Eye (tissue), 1 donor: ENCODE data around the gene CNNM3.

Experiments
- DNase-seq: peaks from one replicate; pipeline ENCODE4 v3.0.0-alpha.2; 2015

Gene CNNM3

DNA sequence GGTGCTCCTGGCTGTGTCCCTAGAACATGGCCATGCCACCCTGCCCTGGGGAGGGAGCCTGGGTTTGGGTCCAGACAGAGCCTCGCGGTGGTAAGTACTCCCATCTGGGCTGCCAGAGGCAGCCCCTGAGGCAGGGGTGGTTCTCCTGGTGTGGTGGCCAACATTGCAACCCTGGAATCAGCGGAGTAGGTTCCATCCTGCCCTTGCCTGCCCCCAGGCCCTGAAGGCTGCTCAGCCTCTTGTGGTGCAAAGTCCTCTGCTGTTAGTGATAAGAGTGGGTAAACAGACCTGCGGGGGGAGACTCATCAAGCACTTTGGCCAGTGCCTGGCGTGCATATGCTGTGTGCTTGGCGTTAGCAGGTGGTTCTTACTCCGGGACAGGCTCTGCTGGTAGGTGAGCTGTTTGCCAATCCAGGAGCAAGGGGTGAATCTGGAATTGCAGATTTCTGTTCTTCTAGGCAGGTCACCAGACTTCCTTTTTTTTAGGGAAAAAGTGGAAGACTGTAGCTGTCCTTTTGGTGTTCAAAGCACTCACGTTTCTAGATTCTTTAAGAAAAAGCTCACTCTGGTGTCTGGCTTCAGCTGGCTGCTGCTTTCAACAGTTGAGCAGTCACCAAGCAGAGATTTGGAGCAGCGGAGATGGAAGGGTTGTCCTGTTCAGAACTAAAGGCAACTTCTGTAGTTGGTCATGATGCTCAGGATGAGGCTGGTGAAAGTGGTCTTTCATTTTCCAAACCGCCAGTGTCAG, 3.2 kb downstream of the CNNM3 start:
- DNase-seq = no peak

DNA sequence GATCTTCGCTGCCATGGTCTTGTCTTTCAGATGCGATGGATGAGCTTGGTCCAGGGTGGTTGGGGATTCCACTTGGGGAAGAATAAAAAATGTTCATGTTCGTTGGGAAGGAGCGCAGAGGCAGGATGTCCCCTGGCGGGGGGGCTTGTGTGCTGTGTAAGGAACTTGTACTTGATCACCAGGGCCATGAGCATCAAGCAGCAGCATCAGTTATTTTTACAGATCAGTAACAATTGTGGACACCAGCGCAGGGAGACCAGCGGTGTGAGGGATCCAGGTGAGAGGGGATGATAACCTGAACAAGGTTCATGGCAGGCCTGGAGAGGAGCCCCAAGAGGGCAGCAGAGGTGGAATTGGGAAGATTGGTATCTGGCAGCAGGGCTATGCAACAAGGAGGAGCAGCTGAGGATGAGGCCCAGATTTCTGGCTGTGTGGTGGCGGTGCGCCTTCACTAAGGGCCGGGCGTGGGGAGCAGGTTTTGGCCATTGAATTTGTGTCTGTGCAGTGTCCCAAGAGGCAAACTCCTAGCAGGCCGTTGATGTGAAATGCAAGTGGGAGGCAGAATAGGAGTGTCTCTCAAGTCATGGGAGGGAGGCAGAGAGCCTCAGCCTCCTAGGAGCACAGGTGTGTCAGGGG, 3.9 kb downstream of the CNNM3 start:
- no peak for DNase-seq

DNA sequence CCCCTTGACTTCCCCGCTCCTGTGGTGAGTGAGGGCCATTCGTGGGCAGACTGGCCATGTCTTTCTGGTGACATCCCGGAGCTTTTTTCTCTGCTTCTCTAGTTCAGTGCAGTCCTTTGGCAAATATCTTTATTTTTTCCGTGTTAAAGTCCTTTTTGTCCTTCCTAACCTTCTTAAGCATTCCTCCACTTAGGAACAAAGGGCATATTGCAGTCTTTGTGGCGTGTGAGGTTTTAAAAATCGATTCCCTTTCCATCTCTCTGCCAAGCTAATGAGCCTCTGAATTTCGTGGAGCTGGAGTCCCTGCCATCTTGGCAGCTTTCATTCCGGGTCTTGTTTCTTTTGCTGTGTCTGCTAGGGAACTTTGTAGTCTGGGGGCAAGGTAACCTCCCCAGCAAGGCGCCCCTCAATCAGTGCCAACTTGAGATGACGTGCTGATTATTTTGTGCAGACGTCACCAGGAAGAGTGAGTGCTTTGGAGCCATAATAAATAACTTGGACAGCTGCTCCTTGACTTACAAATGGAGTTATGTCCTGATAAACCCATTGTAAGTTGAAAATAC, 5.1 kb downstream of the CNNM3 start:
- no peak for DNase-seq

DNA sequence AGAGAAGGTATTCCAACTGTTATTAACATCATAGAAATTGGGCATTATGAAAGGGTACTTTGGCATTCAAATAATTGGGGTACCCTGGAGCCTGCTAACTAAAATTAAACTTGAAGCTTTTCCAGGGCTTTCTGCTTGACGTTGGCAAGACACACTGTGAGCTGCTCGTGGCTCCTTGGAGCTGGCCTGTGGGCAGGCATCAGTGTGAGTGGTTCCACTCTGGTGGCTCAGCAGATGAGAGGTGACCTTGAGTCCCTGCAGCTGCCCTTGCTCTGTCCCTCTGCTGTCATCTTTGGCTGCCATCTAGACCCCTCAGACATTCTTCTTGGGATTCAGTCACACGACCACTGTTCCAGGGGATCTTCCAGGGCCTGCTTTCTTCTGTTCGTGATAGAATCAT, 6.7 kb downstream of the CNNM3 start:
- no peak for DNase-seq

DNA sequence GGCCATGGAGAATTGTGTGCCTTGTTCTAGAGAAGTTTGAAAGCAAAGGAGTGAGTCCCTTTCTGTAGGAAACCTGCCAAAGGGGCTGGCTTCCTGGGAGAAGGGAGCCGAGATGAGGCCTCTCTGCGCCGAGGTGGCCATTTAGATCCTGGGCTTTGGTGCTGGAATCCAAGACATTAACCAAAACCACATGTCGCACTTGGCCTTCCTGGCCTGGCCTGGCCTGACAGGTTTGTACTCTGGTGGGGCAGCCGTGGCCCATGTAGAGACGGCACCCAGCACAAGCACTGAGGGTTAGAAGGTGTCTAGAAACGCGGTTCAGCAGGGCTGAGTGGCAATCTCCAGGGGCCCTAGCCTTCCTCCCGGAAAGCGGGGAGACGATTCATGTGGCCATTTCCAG, 7.1 kb downstream of the CNNM3 start:
- no peak for DNase-seq

DNA sequence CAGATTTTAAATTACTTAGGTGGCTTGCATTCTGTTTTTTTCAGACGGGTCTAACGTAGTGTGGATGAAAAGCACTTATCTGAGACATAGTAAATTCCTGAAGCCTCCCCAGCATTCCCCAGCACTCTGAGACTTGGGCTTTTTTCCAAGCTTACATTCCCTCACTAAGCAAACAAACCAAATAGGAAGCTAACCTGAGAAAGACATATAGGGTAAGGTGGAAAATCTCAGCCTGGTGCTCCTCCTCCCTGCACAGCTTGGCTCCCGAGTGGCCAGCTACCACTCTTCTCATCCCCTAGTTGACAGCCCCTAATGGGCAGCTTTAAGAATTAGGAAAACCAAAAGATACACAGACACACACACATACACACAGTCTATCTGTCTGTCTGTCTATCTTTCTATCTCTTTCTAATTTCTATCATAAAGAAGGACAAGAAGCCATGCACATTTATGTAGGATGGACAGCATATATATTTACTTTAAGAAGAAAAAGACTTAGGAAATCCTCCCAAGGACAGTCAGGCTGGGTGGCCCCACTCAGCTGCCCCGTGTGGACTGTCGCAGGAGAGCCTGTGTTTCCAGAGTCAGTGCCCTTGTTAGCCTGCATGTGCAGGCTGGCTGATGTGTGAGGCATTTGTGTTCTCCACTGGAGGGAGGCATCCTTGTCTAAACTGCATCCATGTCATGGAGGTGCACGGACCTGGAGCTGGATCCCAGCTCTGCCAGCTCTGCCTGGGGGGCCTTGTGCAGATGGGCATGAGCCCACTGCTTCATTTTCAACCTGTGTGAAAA, 8.2 kb downstream of the CNNM3 start:
- DNase-seq = no peak

DNA sequence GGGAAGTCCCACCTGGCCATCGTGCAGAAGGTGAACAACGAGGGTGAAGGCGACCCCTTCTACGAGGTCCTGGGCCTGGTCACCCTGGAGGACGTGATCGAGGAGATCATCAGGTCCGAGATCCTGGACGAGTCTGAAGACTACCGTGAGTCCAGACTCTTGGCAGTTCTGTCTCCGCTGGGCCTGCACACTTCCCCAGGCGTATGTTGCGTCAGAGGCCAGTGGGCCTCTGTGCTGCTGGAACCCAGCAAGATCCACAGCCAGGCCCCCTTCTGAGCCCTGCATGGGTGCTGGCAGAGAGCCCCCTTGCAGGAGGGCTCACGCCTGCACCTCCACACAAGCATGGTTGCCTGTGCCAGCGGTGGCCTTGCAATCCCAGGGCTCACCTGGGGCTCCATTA, 9.0 kb downstream of the CNNM3 start:
- no peak for DNase-seq

DNA sequence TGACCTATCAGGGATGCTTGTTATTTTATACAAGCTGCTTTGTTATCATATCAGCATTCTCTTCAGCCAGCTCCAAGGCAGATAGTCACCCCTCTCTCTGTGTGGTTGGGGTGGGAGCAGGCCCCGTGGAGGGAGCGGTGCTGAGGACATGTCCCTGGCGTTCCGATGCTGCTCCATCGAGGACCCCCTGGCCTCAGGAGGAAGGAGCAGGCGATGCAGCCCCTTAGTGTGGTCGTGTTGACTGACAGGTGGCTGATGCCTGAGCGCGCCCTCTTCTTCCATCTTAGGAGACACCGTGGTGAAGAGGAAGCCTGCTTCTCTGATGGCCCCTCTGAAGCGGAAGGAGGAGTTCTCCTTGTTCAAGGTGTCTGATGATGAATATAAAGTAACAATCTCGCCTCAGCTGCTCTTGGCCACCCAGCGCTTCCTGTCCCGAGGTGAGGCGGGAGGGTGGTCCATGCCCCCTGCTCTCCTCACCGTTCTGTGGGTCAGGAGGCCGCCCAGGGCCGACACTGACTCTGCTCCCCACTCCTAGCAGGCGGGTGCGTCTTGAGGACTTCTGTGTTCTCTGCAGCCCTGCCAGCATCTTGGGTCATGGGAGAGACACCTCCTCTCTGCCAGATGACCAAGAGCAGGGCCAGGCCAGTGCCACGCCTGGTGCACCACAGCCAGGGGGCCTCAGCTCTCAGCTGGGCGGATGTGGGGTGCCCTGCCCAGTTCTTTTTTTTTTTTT, 10.6 kb downstream of the CNNM3 start:
- DNase-seq = no peak

DNA sequence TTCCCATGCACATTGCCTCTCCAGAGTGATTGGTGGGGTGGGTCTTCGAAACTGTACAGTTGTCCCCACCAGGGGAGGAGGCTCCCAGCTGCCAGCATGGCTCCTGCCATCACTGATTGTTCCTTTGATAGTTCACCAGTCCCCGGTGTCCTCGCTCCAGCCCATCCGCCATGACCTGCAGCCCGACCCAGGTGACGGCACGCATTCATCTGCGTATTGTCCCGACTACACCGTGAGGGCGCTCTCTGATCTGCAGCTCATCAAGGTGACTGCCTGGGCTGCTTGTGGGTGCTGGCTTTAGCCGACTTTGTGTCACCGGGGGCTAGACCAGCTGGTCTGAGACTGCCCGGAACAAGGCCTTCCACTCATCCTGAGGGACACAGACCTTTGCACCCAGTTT, 12.4 kb downstream of the CNNM3 start:
- DNase-seq = no peak

DNA sequence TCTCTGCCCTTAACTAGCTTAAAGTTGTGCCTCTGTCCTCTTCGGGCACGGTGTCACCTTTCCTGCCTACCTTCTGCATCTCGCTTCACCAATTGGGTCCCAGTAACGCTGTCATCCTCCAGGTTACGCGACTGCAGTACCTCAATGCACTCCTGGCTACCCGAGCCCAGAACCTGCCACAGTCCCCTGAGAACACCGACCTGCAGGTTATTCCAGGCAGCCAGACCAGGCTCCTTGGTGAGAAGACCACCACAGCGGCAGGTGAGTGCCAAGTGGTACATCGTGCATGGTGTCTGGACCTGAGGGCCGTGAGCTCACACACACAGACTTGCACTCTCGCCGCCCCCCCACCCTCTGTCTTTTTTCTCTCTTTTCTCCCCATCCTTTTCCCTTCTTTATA, 12.8 kb downstream of the CNNM3 start:
- no peak for DNase-seq

DNA sequence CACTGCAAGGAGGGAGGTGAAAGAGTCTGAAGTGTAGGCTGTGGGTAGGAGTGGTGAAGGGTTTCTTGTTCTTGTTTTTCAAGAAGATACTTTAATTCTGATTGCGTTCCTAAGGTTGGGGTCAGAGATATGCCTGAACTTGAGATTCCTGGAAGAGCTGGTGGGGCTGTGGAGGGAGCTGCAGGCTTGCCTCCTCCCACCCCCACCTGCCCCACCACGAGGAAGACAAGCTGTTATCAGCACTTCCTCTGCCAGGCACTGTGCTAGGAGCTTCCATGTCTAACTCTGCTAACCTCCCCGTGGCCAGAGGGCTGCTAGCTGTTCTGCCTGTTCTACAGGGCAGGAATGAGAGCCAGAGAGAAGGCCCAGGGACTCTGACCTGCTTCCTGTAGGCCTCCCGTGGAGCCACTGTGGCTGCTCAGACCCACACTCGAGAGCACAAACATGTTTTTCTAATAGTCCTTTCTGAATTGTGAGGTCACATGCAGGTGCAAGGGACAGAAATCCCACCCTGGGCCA, 14.0 kb downstream of the CNNM3 start:
- no peak for DNase-seq

DNA sequence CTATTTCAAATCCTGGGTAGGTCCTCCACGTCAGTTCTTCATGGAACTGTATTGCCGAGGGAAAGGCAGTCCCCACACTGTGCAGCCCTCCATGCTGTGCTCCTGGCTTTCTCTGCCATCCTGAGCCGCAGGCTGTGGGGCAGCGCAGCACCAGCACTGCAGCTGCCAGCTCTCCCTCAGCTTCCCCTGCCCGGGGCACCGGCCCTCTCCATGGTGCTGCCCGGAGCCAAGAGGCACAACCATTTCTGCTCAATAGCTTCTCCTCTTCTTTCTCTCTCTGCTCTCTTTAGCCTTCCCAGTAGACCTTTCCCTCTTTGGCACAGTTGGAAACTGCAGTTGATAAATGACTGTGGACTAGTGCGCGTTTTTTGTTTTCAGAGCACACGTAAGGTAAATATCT, 15.6 kb downstream of the CNNM3 start:
- no peak for DNase-seq

DNA sequence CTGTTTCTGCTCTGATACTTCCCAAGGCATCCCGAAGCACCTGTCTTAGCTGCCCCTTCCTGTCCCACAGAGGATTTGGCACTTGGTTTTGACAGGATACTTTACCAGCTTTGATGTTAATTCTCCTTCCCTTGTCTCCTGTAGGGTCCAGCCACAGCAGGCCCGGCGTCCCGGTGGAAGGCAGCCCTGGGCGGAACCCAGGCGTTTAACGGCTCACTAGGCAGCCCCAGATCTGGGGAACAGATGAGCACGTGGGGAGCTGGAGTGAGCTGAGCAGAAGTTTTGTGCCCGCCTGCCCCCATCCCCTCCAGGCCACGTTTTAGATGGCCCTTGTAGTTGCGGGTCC, 16.3 kb downstream of the CNNM3 start:
- no peak for DNase-seq

DNA sequence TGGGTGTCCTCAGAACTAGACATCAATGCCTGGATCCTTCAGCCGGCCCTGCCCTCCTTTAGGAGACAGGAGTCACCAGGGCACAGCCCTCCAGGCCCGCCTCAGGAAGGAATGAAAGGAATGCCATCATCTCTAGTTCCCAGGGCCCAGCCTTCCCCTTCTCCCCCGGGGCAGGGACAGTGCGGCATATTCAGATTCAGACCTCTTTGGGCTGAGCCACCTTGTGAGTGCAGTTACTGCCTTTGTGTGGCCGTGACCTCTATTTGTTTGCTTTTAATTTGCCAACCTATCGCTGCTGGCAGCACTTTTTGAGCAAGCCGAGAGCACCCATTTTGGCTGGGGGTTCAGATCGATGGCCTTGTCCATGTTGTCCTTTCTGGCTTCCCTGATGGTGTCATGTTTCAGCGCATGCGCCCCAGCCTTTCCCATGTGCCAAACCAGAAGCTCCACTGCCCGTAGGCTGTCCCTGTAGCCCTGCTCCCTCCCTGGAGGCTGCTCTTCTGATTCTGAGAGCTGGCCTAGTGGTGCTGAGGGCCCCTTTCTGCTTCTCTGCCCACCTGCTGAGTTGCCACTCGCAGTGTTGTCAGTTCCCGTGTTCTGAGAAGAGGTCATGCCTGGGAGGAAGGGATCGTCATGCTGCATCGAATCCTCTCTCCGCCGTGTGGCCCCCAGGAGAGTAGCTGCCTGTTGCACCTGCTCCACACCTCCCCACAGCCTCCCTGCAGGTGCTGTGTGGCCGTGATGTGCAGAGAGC, 16.9 kb downstream of the CNNM3 start:
- DNase-seq = peak; percentile 93

DNA sequence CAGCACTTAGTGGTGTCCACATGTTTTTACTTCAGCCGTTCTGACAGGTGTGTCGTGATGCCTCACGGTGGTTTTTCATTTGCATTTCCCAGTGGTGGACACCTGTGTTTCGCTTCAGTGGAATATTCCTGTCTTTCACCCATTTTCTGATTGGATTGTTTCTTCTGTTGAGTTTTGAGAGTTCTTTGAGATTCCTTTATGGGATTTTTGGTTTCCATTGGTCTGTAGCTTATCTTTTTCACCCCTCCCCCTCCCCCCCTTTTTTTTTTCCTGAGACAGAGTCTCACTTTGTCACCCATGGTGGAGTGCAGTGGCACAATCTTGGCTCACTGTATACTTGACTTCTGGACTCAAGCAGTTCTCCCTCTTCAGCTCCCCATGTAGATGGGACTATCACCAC, 19.8 kb downstream of the CNNM3 start:
- DNase-seq = no peak

DNA sequence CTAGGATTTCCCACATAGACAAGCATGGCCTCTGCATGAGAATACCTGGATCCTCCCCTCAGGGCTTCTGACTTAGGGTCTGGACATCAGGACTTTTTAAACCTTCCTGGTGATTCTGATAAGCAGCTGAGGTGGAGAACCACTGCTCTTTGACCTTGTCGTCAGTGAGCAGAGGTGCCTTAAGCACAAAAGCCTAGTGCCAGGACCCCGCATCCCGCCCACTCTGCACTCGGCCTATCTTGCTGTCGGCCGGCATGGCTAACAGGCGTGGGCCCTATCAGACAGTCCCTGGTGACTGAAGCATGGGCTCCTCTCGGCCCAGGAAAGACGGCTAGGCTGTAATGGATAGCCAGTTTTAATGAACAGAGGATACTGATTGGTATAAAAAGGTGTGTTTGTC, 21.5 kb downstream of the CNNM3 start:
- DNase-seq = no peak

DNA sequence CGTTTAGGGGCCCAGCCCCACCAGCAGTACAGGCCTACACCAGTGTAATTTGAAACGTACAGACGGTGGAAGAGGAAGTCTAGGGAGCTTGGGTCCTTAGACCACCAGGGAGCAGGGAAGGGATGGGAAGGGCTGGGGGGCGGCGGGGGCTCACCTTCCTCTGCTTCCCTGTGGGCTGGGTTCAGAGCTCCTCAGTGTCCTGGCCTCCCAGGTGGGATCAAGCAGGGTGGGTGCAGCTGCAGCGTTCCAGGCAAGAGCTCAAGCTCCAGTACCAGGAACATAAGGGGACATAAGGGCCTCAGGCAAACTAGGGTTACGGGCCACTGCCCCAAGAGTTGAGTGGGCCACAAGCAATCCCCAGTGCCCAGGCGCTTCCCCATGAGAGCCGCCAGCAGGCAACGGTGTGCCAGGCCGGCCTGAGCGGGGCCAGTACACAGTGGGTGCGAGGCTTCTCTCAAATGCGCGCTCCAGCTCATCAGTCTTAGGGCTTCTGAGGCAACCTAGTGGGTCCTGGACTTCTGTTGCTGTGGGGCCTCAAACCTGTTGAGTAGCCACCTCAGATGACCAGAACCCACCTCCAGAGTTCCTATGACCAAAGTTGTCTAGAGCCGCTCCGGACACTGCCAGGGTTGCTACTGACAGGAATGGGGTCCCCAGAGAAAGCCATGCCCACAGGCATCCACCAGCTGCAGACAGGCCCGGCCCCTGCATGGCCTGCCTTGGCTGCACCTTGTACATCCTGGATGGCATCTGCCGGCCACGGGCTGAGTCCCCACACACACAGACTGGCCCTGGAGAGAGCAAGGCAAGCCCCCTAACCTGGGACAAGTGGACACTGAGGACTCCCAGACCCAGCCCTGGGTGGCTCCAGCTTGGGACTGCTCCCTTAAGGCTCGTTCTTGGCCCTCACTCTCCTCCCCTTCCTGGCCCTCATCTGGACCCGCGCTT, 22.6 kb downstream of the CNNM3 start:
- no peak for DNase-seq

DNA sequence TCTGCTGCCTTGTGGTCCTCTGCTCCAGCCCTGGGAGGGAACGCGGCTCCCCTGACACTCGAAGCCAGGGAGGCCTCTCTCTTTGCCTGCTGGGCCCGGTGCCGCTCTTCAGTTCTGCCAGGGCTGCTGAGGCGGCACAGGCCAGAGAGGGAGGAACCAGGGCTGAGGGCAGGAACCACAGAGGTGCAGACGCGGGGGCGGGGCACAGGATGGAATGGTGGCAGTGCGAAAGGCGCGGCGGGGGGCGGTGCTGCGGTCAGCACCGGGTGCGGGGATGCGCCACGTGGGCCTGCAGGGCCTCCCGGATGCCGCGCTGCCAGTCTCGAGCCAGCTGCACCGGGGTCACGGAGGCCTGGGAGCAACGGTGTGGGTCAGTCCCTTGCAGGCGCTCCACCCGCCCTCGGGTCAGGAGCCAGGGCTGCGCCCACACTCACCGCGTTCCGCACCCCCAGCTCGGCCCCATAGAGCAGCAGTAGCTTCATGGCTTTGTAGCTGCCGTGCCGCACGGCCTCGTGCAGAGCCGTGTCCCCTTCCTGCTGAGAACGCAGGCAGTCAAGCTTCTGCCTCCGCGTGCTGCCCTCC, 23.3 kb downstream of the CNNM3 start:
- DNase-seq = peak; percentile 55

DNA sequence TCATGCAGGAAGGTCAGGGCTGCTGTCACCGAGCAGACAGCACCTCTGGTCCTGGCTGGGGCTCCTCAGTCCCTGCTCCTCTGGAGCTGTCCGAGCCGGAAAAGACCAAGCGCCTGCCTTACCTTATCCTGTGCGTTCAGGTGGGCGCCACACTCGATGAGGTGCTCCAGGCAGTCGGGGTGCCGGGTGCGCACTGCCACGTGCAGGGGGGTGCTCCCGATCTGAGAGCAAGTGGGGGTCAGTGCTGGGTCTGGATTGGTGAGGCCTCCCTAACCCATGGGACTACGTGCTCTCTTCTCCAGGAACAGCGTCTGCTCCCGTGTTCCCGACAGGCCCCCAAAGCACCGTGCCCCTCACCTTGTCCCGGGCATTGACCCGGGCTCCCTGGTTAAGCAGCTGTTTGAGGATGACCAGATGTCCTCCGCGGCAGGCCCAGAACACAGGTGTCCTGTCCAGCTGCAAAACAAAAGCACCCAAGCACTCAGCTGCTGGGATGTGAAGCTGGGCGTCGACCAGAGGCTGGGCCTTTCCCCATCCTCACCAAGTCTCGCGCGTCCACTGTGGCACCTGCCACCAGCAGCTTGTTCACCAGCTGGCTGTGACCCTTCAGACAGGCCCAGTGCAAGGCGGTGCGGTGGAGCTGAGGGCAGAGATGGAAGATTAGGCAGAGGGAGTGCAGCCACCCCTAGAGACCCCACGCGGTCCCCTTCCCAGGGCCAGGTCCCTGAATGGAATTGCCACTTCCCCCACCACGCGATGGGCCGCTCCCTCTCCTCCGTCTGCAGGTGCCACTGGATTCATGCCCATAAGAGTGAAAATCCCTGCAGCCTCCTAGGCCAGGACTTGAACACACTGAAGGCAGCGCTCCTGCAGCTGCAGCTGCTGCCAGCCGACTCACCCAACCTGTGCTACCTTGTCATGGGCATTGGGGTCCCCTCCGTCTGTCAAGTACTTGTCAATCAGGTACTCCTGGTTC, 24.1 kb downstream of the CNNM3 start:
- no peak for DNase-seq
